Dermis lymphatic vessel endothelial cell (primary cell): ENCODE data around the gene CPT1C. TPM values are rescaled to one million over a fixed set of nuclear protein-coding genes. Genes with fewer than 3 reads are reported as not detected.

ENCODE experiments used
- total RNA-seq: library from RNA; depleted of rRNA; stranded (reverse); fragments of >200 nt; gene quantifications from 2 replicates; pipeline ENCODE4 v1.2.1, GENCODE V29; 2014

Gene CPT1C
- 11.8 and 12.5 TPM in 2 replicates for total RNA-seq

DNA sequence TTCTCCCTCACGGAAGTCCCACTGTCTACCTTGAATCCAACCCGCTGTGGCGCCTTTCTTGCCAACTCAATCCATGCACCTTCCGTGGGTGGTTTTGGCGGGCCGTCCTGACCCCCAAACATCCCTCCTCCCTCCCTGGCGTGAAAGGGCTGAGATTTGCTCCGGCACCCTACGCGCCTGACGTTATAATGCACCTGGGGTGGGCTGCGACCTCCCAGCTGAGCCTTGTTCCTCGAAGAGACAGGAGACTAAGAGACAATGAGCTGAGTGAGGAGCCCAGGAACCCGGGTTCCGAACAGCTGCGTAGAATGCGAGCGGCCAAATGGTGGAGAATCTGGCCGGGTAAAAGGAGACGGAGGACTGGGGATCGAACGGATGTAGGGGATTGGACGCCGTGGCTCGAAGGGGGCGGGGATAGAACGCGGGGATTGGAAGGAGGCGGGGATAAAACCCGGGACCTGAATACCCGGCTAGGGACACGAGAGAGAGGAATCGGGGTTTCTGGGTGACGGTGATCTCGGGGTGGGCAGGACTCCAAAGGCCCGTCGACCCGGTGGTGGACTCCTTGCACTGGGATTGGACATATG is at the start of gene CPT1C:
CPT1C (plus strand) TSS at position 461 of the 587 bp plus-strand sequence. CDS start 1,137 bp downstream, outside the sequence.

GRCh38 chr19:49641688-49642491 is 49.0 kb upstream of the CPT1C start, which contains the start of gene SCAF1:
TSS of gene SCAF1 (plus strand) at chr19:49642209. CDS start at chr19:49645027, 2,818 bp downstream.

GRCh38 chr19:49665351-49666119 is 25.4 kb upstream of the CPT1C start, which contains the start of the genes BCL2L12 and IRF3:
TSS of gene BCL2L12 (plus strand) at chr19:49665933. CDS start at chr19:49666693, 760 bp downstream.
TSS of gene IRF3 (minus strand) at chr19:49665857. CDS start at chr19:49664838, 1,019 bp downstream.

DNA sequence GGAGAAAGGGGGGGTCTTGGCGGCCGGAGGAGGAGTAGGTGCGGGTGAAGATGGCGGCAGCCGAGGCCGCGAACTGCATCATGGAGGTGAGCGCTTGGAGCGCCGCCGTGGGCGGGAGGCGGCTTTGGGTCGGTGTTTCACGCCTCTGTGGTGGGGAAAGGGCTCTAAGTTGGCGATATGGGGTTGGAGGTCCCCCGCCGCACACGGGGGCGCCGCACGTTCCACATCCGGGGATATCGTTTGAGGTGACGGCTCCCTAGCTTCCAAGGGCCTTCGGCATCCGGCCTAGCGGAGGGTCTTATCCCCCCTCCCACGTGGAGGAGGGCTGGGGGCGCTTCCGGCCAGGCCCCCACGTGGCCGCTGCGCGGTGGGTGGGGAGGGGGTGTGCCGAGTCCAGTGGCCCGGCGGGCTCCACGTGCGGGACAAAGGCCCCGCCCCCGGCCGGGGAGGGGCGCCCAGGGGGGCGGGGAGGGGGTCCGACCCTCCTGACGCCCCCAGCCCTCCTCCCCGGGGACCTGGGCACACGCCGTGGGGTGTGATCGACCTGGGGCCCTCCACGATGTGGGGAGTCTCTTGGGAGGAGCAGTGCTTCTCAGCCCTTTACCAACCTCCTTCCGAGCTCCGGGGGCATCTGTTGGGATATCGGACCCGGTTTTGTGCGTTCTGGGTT is 13.6 kb upstream of the CPT1C start, which contains the start of gene PRMT1:
PRMT1 (plus strand) TSS at position 41 of the 670 bp plus-strand sequence; CDS start at position 51, 10 bp downstream.

GRCh38 chr19:49689133-49690078 is 1.5 kb upstream of the CPT1C start, which contains the start of gene ADM5:
TSS of gene ADM5 (plus strand) at chr19:49689594. CDS start at chr19:49689838, 244 bp downstream.

DNA sequence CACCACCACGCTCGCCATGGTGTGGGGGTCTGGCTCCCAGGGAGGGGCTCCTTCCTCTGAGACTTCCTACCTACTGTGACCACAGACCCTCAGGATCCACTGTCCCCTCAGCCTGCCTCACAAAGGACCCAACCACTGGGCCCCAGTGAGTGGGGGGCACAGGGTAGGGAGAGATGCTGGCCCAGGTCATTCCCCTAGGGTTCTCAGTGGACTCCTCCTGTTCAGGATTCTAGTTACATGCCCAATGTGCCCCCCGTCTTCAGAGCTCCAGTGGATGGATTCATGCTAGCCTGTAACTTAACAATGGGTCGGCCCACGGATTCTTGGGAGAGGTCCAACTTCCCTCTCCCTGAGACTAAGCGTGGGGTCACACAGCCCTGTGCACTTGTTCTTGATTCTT is 72.3 kb downstream of the CPT1C start, which contains the start of gene TSKS:
TSKS (minus strand) TSS at position 77 of the 400 bp plus-strand sequence; CDS start at position 18, 59 bp downstream.

Other genes with a start within 250 kb of the CPT1C start
- 0.22 and 0.26 TPM in 2 replicates for gene SLC17A7, start 249.6 kb upstream of the CPT1C start, total RNA-seq
- gene PIH1D1, start 239.3 kb upstream of the CPT1C start, total RNA-seq: 141 and 154 TPM in 2 replicates
- 54.6 and 58.0 TPM in 2 replicates for gene ALDH16A1, start 237.9 kb upstream of the CPT1C start, total RNA-seq
- gene FLT3LG, start 216.9 kb upstream of the CPT1C start, total RNA-seq: 0.60 and 1.4 TPM in 2 replicates
- gene RPL13A, start 203.5 kb upstream of the CPT1C start, total RNA-seq: 4,546 and 5,479 TPM in 2 replicates
- 2,954 and 3,854 TPM in 2 replicates for gene RPS11, start 194.7 kb upstream of the CPT1C start, total RNA-seq
- 152 and 195 TPM in 2 replicates for gene FCGRT, start 178.5 kb upstream of the CPT1C start, total RNA-seq
- 3.7 and 7.8 TPM in 2 replicates for gene RCN3, start 163.1 kb upstream of the CPT1C start, total RNA-seq
- gene NOSIP, start 110.6 kb upstream of the CPT1C start, total RNA-seq: 83.2 and 95.1 TPM in 2 replicates
- 9.0 and 12.1 TPM in 2 replicates for gene PRRG2, start 109.8 kb upstream of the CPT1C start, total RNA-seq
- 1.0 and 1.6 TPM in 2 replicates for gene PRR12, start 99.9 kb upstream of the CPT1C start, total RNA-seq
- 13.0 and 20.7 TPM in 2 replicates for gene RRAS, start 51.0 kb upstream of the CPT1C start, total RNA-seq
- 4.3 and 4.9 TPM in 2 replicates for gene SCAF1, start 48.9 kb upstream of the CPT1C start, total RNA-seq
- 28.6 and 36.0 TPM in 2 replicates for gene IRF3, start 25.3 kb upstream of the CPT1C start, total RNA-seq
- gene BCL2L12, start 25.2 kb upstream of the CPT1C start, total RNA-seq: 2.6 and 3.4 TPM in 2 replicates
- 308 and 326 TPM in 2 replicates for gene PRMT1, start 13.8 kb upstream of the CPT1C start, total RNA-seq
- gene ADM5, start 1.5 kb upstream of the CPT1C start, total RNA-seq: 0.22 and 0.52 TPM in 2 replicates
- gene TSKS, start 72.2 kb downstream of the CPT1C start, total RNA-seq: under 0.01 TPM in 2 replicates
- 41.2 and 50.7 TPM in 2 replicates for gene AP2A1, start 75.9 kb downstream of the CPT1C start, total RNA-seq
- gene FUZ, start 122.2 kb downstream of the CPT1C start, total RNA-seq: 12.2 and 14.2 TPM in 2 replicates
- 11.1 and 12.6 TPM in 2 replicates for gene MED25, start 127.2 kb downstream of the CPT1C start, total RNA-seq
- 43.1 and 44.1 TPM in 2 replicates for gene PTOV1, start 160.0 kb downstream of the CPT1C start, total RNA-seq
- 30.9 and 31.3 TPM in 2 replicates for gene PNKP, start 176.5 kb downstream of the CPT1C start, total RNA-seq
- 5.9 and 6.8 TPM in 2 replicates for gene AKT1S1, start 186.2 kb downstream of the CPT1C start, total RNA-seq
- gene TBC1D17, start 186.6 kb downstream of the CPT1C start, total RNA-seq: 5.2 and 7.2 TPM in 2 replicates
- gene IL4I1, start 205.8 kb downstream of the CPT1C start, total RNA-seq: 0.52 and 1.6 TPM in 2 replicates
- 2.6 and 3.5 TPM in 2 replicates for gene ATF5, start 238.1 kb downstream of the CPT1C start, total RNA-seq
- gene NUP62, start 238.4 kb downstream of the CPT1C start, total RNA-seq: 16.6 and 17.8 TPM in 2 replicates